Vein endothelial cell (primary cell): ENCODE data around the gene CLEC19A. TPM values are rescaled to one million over a fixed set of nuclear protein-coding genes. Genes with fewer than 3 reads are reported as not detected.

Experiments
- total RNA-seq: library from RNA; depleted of rRNA; stranded (reverse); fragments of >200 nt; gene quantifications from 2 replicates; pipeline ENCODE4 v1.2.3, GENCODE V29; 2012

The CLEC19A gene
- not detected in 2 replicates for total RNA-seq

GRCh38 chr16:19285431-19285830 is at the start of gene CLEC19A:
Gene CLEC19A, plus strand, starts transcription at chr16:19285731. Its CDS starts 121 bp downstream, at chr16:19285852.

Other genes with a start within 250 kb of the CLEC19A start
- 17.3 and 17.5 TPM in 2 replicates for gene COQ7, start 218.1 kb upstream of the CLEC19A start, total RNA-seq
- gene ITPRIPL2, start 171.8 kb upstream of the CLEC19A start, total RNA-seq, result 40.8 and 49.3 TPM in 2 replicates
- gene SYT17, start 117.5 kb upstream of the CLEC19A start, total RNA-seq, result 1.6 and 2.4 TPM in 2 replicates
- not detected in 2 replicates for gene TMC5, start 132.2 kb downstream of the CLEC19A start, total RNA-seq
- 53.9 and 54.5 TPM in 2 replicates for gene GDE1, start 236.4 kb downstream of the CLEC19A start, total RNA-seq
- 8.2 and 17.4 TPM in 2 replicates for gene CCP110, start 238.2 kb downstream of the CLEC19A start, total RNA-seq